PFSK-1 (cell line): ENCODE data around the gene SOS2.

Experiments used
- POLR2AphosphoS5 ChIP-seq: IDR thresholded peaks from 2 replicates; pipeline ENCODE4 v1.6.1; 2012; ENCODE audit warnings: low read depth, mild to moderate bottlenecking, control low read depth, low read length, moderate library complexity
- SIN3A ChIP-seq: IDR thresholded peaks from 2 replicates; pipeline ENCODE4 v1.6.1; 2012; ENCODE audit warnings: mild to moderate bottlenecking, low read length, moderate library complexity, borderline replicate concordance; ENCODE audit not compliant: insufficient read depth
- TAF1 ChIP-seq: IDR thresholded peaks from 2 replicates; pipeline ENCODE4 v1.6.1; 2012; ENCODE audit warnings: low read length, control low read depth, borderline replicate concordance; ENCODE audit not compliant: insufficient read depth

- TF ChIP-seq SIN3A (no peak), TAF1 (no peak), POLR2AphosphoS5 (no peak)
Observed at GRCh38 chr14:50139192-50139591, 92.2 kb downstream of the SOS2 start.
